Measurements from ENCODE around the gene CCL27.
"Not testable (repeated sequence)": the region's sequence is repeated elsewhere in the genome, so short reads cannot be mapped to it uniquely, and the experiment has no call there.

CCL27 gene

GRCh38 chr9:34648673-34649072 lies 13.8 kb downstream of the CCL27 start:
- DNase-seq, result no peak

GRCh38 chr9:34647651-34648050 lies 14.8 kb downstream of the CCL27 start:
- no peak for DNase-seq

- DNase-seq, result no peak
Observed at GRCh38 chr9:34647084-34647403, 15.4 kb downstream of the CCL27 start.

- peak; percentile 98 for DNase-seq
Observed at GRCh38 chr9:34646211-34647083, 16.0 kb downstream of the CCL27 start, which contains the start of gene GALT. GALT (plus strand) TSS chr9:34646675; CDS start chr9:34646705, 30 bp downstream.

GRCh38 chr9:34644766-34645314 lies 17.6 kb downstream of the CCL27 start:
- no peak for DNase-seq

- no peak for DNase-seq
Observed at GRCh38 chr9:34642679-34643078, 19.8 kb downstream of the CCL27 start.

GRCh38 chr9:34639322-34639721 lies 23.1 kb downstream of the CCL27 start:
- DNase-seq, result not testable (repeated sequence)

GRCh38 chr9:34638138-34638445 lies 24.4 kb downstream of the CCL27 start:
- DNase-seq, result no peak

- peak; percentile 96 for DNase-seq
Observed at GRCh38 chr9:34637356-34638137, 24.9 kb downstream of the CCL27 start, which contains the start of gene SIGMAR1. SIGMAR1 (minus strand) TSS chr9:34637787; CDS start chr9:34637697, 90 bp downstream.

- DNase-seq, result no peak
Observed at GRCh38 chr9:34636791-34637355, 25.6 kb downstream of the CCL27 start.

GRCh38 chr9:34635556-34635955 lies 26.9 kb downstream of the CCL27 start:
- DNase-seq, result no peak

- DNase-seq, result no peak
Observed at GRCh38 chr9:34634551-34635248, 27.8 kb downstream of the CCL27 start.

GRCh38 chr9:34633851-34634550 lies 28.5 kb downstream of the CCL27 start:
- peak; percentile 85 for DNase-seq

GRCh38 chr9:34633166-34633565 lies 29.3 kb downstream of the CCL27 start:
- DNase-seq, result no peak

GRCh38 chr9:34630402-34631154 lies 31.9 kb downstream of the CCL27 start:
- DNase-seq, result no peak

GRCh38 chr9:34629491-34629808 lies 33.0 kb downstream of the CCL27 start:
- no peak for DNase-seq

GRCh38 chr9:34628656-34629490 lies 33.6 kb downstream of the CCL27 start, which contains the start of gene ARID3C:
ARID3C (minus strand) TSS chr9:34629066; CDS start chr9:34628014, 1,052 bp downstream.
- DNase-seq, result peak; percentile 75

GRCh38 chr9:34627716-34628655 lies 34.5 kb downstream of the CCL27 start:
- DNase-seq, result no peak

GRCh38 chr9:34625186-34625486 lies 37.3 kb downstream of the CCL27 start:
- no peak for DNase-seq
